Ovary (tissue), 3 donors: ENCODE data around the gene CHD9.

Source experiments
- POLR2A ChIP-seq: fragments of 450-650 bp; IDR thresholded peaks from one replicate; pipeline ENCODE4 v1.6.1; 2017; ENCODE audit warnings: antibody characterized with exemption, mild to moderate bottlenecking, moderate library complexity
- TF ChIP-seq, protein P1 (sequence below), 3 donors: fragments of 450-650 bp in 2 of 3; fragments of 200-600 bp in 1 of 3; IDR thresholded peaks; one replicate each; pipeline versions ENCODE4 v1.5.1 to v1.8.0; 2016 to 2022; ENCODE audit warnings: antibody characterized with exemption in 3 of 3, mild to moderate bottlenecking in 1 of 3
- donor health status: DM: no; HTN: no; CAD: no.

GRCh38 chr16:53087101-53087500, 32.3 kb downstream of the CHD9 start:
- TF ChIP-seq, protein P1, sequence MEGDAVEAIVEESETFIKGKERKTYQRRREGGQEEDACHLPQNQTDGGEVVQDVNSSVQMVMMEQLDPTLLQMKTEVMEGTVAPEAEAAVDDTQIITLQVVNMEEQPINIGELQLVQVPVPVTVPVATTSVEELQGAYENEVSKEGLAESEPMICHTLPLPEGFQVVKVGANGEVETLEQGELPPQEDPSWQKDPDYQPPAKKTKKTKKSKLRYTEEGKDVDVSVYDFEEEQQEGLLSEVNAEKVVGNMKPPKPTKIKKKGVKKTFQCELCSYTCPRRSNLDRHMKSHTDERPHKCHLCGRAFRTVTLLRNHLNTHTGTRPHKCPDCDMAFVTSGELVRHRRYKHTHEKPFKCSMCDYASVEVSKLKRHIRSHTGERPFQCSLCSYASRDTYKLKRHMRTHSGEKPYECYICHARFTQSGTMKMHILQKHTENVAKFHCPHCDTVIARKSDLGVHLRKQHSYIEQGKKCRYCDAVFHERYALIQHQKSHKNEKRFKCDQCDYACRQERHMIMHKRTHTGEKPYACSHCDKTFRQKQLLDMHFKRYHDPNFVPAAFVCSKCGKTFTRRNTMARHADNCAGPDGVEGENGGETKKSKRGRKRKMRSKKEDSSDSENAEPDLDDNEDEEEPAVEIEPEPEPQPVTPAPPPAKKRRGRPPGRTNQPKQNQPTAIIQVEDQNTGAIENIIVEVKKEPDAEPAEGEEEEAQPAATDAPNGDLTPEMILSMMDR (IDR thresholded peaks at IDR 0.05), result no peak
- no peak for TF ChIP-seq POLR2A
